HG03575 (cell line): ENCODE results near the gene HAGH.

Experiments
- ATAC-seq: cut with Tn5 transposase; IDR thresholded peaks from one replicate; pipeline ENCODE4 v1.9.1; 2021; ENCODE audit not compliant: unreplicated experiment, insufficient number of reproducible peaks, low FRiP score; ENCODE audit errors: extremely low read depth

The HAGH gene

GRCh38 chr16:1768767-1769401 lies 57.7 kb downstream of the HAGH start:
- no peak for ATAC-seq

- no peak for ATAC-seq
Observed at GRCh38 chr16:1768061-1768766, 58.4 kb downstream of the HAGH start.

GRCh38 chr16:1767116-1767994 lies 59.3 kb downstream of the HAGH start:
- no peak for ATAC-seq

- no peak for ATAC-seq
Observed at GRCh38 chr16:1766701-1767100, 59.9 kb downstream of the HAGH start.

GRCh38 chr16:1766231-1766630 lies 60.4 kb downstream of the HAGH start:
- no peak for ATAC-seq

GRCh38 chr16:1765826-1766225 lies 60.8 kb downstream of the HAGH start:
- no peak for ATAC-seq

- no peak for ATAC-seq
Observed at GRCh38 chr16:1764971-1765370, 61.7 kb downstream of the HAGH start.

GRCh38 chr16:1763521-1764511 lies 62.8 kb downstream of the HAGH start:
- ATAC-seq, result no peak

- no peak for ATAC-seq
Observed at GRCh38 chr16:1762879-1763520, 63.6 kb downstream of the HAGH start.

GRCh38 chr16:1762196-1762878 lies 64.3 kb downstream of the HAGH start:
- ATAC-seq, result no peak

GRCh38 chr16:1761751-1762150 lies 64.9 kb downstream of the HAGH start:
- ATAC-seq, result no peak

- ATAC-seq, result no peak
Observed at GRCh38 chr16:1760911-1761310, 65.7 kb downstream of the HAGH start.

GRCh38 chr16:1759511-1759910 lies 67.1 kb downstream of the HAGH start:
- ATAC-seq, result no peak

- no peak for ATAC-seq
Observed at GRCh38 chr16:1758923-1759322, 67.7 kb downstream of the HAGH start.

- no peak for ATAC-seq
Observed at GRCh38 chr16:1757714-1758461, 68.7 kb downstream of the HAGH start.
